Peyer's patch (tissue), 4 donors: Measurements from ENCODE around the gene GON4L. TPM values are rescaled to one million over a fixed set of nuclear protein-coding genes. Genes with fewer than 3 reads are reported as not detected.
A peak's percentile ranks its signal among the peaks of the same experiment; 100 is the strongest.

Experiments used
- DNase-seq, 3 donors: peaks; one replicate each; pipeline ENCODE4 v3.0.0-alpha.2; 2017 to 2019
- H3K27ac ChIP-seq, 4 donors: fragments of 200-600 bp; sonication (generic); one replicate each; pipeline ENCODE4 v1.5.1; 2016 to 2019
- H3K27me3 ChIP-seq, 2 donors: fragments of 200-600 bp; sonication (generic); one replicate each; pipeline ENCODE4 v1.5.1; 2019
- H3K36me3 ChIP-seq, 3 donors: fragments of 200-600 bp; sonication (generic); one replicate each; pipeline ENCODE4 v1.5.1; 2016 to 2019
- H3K4me1 ChIP-seq, 4 donors: fragments of 200-600 bp; sonication (generic); one replicate each; pipeline ENCODE4 v1.5.1; 2016 to 2019
- H3K4me3 ChIP-seq, 4 donors: fragments of 200-600 bp; sonication (generic); 1 replicate in 3 of 4; 2 replicates in 1 of 4; pipeline ENCODE4 v1.5.1; 2016 to 2019; ENCODE audit warnings: mild to moderate bottlenecking in 1 of 4
- H3K9me3 ChIP-seq, 4 donors: fragments of 200-600 bp; sonication (generic); one replicate each; pipeline ENCODE4 v1.5.1; 2016 to 2019; ENCODE audit warnings: mild to moderate bottlenecking in 1 of 4
- POLR2A ChIP-seq, 2 donors: fragments of 450-650 bp; IDR thresholded peaks; one replicate each; pipeline ENCODE4 v1.5.1; 2017; ENCODE audit warnings: antibody characterized with exemption in 2 of 2, mild to moderate bottlenecking in 2 of 2, moderate library complexity in 2 of 2
- total RNA-seq, 4 donors: library from RNA; depleted of rRNA; stranded (reverse); fragments of >200 nt; gene quantifications; one replicate each; pipeline ENCODE4 v1.1.0, GENCODE V29; 2016
- TF ChIP-seq, protein P1 (sequence below), 6 experiments: fragments of 450-650 bp in 4 of 6; fragments of 200-600 bp in 2 of 6; sonication (generic) in 1 of 6; IDR thresholded peaks; one replicate each; pipeline ENCODE4 v1.5.1; 2017 to 2019; ENCODE audit warnings: antibody characterized with exemption in 6 of 6, mild to moderate bottlenecking in 3 of 6, moderate library complexity in 1 of 6

The GON4L gene
- total RNA-seq, 4 donors from 2014 or later = 54.1 to 153 (median 71.8) TPM

DNA sequence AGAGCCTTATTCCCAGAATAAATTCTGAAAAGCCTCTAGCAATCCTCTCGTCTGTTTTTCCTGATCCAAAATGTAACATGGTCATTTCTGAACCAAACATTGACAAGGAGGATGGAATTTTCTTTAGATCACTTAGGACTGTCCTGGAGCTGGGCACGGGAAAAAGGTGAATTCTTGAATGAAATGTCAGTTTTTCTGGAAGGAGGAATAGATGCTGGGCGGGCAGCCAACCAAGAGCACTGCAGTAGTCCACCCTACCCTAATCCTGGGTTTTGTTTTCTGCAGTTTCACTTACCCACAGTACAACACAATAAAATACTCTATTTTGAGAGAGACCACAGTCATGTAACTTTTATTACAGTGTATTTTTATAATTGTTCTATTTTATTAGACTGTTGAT lies 33.2 kb upstream of the GON4L start:
- TF ChIP-seq, protein P1, sequence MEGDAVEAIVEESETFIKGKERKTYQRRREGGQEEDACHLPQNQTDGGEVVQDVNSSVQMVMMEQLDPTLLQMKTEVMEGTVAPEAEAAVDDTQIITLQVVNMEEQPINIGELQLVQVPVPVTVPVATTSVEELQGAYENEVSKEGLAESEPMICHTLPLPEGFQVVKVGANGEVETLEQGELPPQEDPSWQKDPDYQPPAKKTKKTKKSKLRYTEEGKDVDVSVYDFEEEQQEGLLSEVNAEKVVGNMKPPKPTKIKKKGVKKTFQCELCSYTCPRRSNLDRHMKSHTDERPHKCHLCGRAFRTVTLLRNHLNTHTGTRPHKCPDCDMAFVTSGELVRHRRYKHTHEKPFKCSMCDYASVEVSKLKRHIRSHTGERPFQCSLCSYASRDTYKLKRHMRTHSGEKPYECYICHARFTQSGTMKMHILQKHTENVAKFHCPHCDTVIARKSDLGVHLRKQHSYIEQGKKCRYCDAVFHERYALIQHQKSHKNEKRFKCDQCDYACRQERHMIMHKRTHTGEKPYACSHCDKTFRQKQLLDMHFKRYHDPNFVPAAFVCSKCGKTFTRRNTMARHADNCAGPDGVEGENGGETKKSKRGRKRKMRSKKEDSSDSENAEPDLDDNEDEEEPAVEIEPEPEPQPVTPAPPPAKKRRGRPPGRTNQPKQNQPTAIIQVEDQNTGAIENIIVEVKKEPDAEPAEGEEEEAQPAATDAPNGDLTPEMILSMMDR (IDR thresholded peaks at IDR 0.05) = no peak
- no peak for TF ChIP-seq POLR2A (IDR thresholded peaks at IDR 0.05)
- no peaks in the 10 kb centered on the region for H3K4me1 ChIP-seq
- H3K36me3 ChIP-seq = no peaks in the 10 kb centered on the region
- no peaks in the 10 kb centered on the region for H3K9me3 ChIP-seq
- no peak overlapping the region for H3K27ac ChIP-seq
- H3K4me3 ChIP-seq = no peak overlapping the region
- no peaks in the 10 kb centered on the region for H3K27me3 ChIP-seq
- no peak for DNase-seq

GRCh38 chr1:155889566-155889965 lies 32.6 kb upstream of the GON4L start:
- H3K9me3 ChIP-seq = no peaks in the 10 kb centered on the region
- H3K4me1 ChIP-seq = no peaks in the 10 kb centered on the region
- H3K36me3 ChIP-seq = no peaks in the 10 kb centered on the region
- no peak overlapping the region for H3K4me3 ChIP-seq
- H3K27me3 ChIP-seq = no peaks in the 10 kb centered on the region
- H3K27ac ChIP-seq = no peak overlapping the region
- no peak for DNase-seq
- TF ChIP-seq POLR2A (IDR thresholded peaks at IDR 0.05) = no peak

DNA sequence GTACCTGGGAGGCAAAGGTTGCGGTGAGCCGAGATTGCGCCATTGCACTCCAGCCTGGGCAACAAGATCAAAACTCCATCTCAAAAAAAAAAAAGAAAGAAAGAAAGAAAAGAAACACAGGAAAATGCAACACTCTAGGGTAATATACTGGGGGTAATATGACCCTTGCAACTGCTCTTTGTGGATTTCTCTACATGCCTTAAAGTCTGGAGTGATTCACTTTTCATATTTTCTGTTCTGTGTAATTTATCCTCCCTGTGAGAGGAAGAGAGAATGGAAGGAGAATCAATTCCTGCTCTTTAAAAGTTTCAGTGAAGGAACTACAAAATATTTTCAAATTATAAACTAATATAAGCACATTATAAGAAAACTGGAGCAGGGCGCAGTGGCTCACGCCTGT lies 31.5 kb upstream of the GON4L start:
- Histone ChIP-seq H3K4me1 (peaks cover 0 to 3% (median 0%) of the 10 kb centered on the region in 4 donors), H3K36me3 (no peaks in the 10 kb centered on the region), H3K9me3 (no peaks in the 10 kb centered on the region), H3K4me3 (no peak overlapping the region), H3K27ac (no peak overlapping the region), H3K27me3 (no peaks in the 10 kb centered on the region)
- no peak for DNase-seq
- TF ChIP-seq, protein P1 (IDR thresholded peaks at IDR 0.05) = no peak
- TF ChIP-seq POLR2A (IDR thresholded peaks at IDR 0.05) = no peak

- H3K27me3 ChIP-seq = no peaks in the 10 kb centered on the region
- H3K4me3 ChIP-seq = no peak overlapping the region
- TF ChIP-seq, protein P1 (IDR thresholded peaks at IDR 0.05) = no peak
- no peak for TF ChIP-seq POLR2A (IDR thresholded peaks at IDR 0.05)
- H3K9me3 ChIP-seq = no peaks in the 10 kb centered on the region
- no peaks in the 10 kb centered on the region for H3K36me3 ChIP-seq
- no peak for DNase-seq
- H3K4me1 ChIP-seq = peaks cover 0 to 14% (median 0%) of the 10 kb centered on the region in 4 donors
- H3K27ac ChIP-seq = no peak overlapping the region
These were observed 28.0 kb upstream of the GON4L start for GRCh38 chr1:155884982-155885381.

- peaks cover 0 to 14% (median 0%) of the 10 kb centered on the region in 4 donors for H3K4me1 ChIP-seq
- H3K4me3 ChIP-seq = no peak overlapping the region
- no peak for DNase-seq
- H3K27ac ChIP-seq = peak overlapping the region in 3 of 4 donors; percentile 16 to 38 (median 38)
- H3K36me3 ChIP-seq = no peaks in the 10 kb centered on the region
- H3K9me3 ChIP-seq = no peaks in the 10 kb centered on the region
- TF ChIP-seq, protein P1 (IDR thresholded peaks at IDR 0.05) = no peak
- TF ChIP-seq POLR2A (IDR thresholded peaks at IDR 0.05) = no peak
- H3K27me3 ChIP-seq = no peaks in the 10 kb centered on the region
These were observed 27.3 kb upstream of the GON4L start for GRCh38 chr1:155884031-155884960.

- TF ChIP-seq, protein P1 (IDR thresholded peaks at IDR 0.05) = no peak
- TF ChIP-seq POLR2A (IDR thresholded peaks at IDR 0.05) = no peak
- no peak overlapping the region for H3K27ac ChIP-seq
- H3K9me3 ChIP-seq = no peaks in the 10 kb centered on the region
- H3K4me3 ChIP-seq = no peak overlapping the region
- H3K27me3 ChIP-seq = no peaks in the 10 kb centered on the region
- DNase-seq = no peak
- H3K36me3 ChIP-seq = no peaks in the 10 kb centered on the region
- H3K4me1 ChIP-seq = peaks cover 0 to 14% (median 0%) of the 10 kb centered on the region in 4 donors
These were observed 25.8 kb upstream of the GON4L start for GRCh38 chr1:155882766-155883165.
